H7 (cell line): ENCODE measurements around the gene PROP1. TPM values are rescaled to one million over a fixed set of nuclear protein-coding genes. Genes with fewer than 3 reads are reported as not detected.
"Not testable (repeated sequence)": the region's sequence is repeated elsewhere in the genome, so short reads cannot be mapped to it uniquely, and the experiment has no call there.

ENCODE experiments used
- DNase-seq: peaks from one replicate; pipeline ENCODE4 v3.0.0; 2012
- H3K27me3 ChIP-seq: 2 replicates; pipeline ENCODE4 v1.6.0; 2011; ENCODE audit warnings: mild to moderate bottlenecking, low read length; ENCODE audit not compliant: control insufficient read depth, insufficient read depth
- H3K36me3 ChIP-seq: replicated peaks from 2 replicates; pipeline ENCODE4 v1.5.1; 2011; ENCODE audit warnings: low read length; ENCODE audit not compliant: control insufficient read depth, insufficient read depth
- H3K4me3 ChIP-seq: 2 replicates; pipeline ENCODE4 v1.5.1; 2011; ENCODE audit warnings: low read depth, mild to moderate bottlenecking, control low read depth, low read length, moderate library complexity; ENCODE audit not compliant: insufficient read depth
- total RNA-seq: library from RNA; depleted of rRNA; stranded (reverse); fragments of >200 nt; shearing (Covaris generic); gene quantifications from 2 replicates; pipeline ENCODE4 v1.2.3, GENCODE V29; 2014; rRNA removed

PROP1 gene
- total RNA-seq, 1 experiment from 2014 or later: not detected

GRCh38 chr5:177945145-177945544 lies 50.9 kb downstream of the PROP1 start:
- H3K4me3 ChIP-seq, H3K27me3 ChIP-seq, DNase-seq, H3K36me3 ChIP-seq: not testable (repeated sequence)

- H3K27me3 ChIP-seq, H3K36me3 ChIP-seq, H3K4me3 ChIP-seq: not testable (repeated sequence)
- peak; percentile 31 for DNase-seq
Measured at GRCh38 chr5:177943805-177944736, 52.0 kb downstream of the PROP1 start.

- H3K27me3 ChIP-seq, DNase-seq: not testable (repeated sequence)
Measured at GRCh38 chr5:177942896-177943295, 53.1 kb downstream of the PROP1 start.

More at GRCh38 chr5:177942896-177943295, 53.1 kb downstream of the PROP1 start:
- not testable (repeated sequence) for H3K36me3 ChIP-seq, H3K4me3 ChIP-seq

Other genes starting within 250 kb of the PROP1 start
- gene FAM153A, start 213.3 kb downstream of the PROP1 start, total RNA-seq: not detected in 2 replicates
- 32.0 and 36.5 TPM in 2 replicates for gene N4BP3, start 117.3 kb upstream of the PROP1 start, total RNA-seq
- 38.2 and 51.3 TPM in 2 replicates for gene RMND5B, start 134.8 kb upstream of the PROP1 start, total RNA-seq
- gene NHP2, start 157.6 kb upstream of the PROP1 start, total RNA-seq: 254 and 275 TPM in 2 replicates
- gene GMCL2, start 191.1 kb upstream of the PROP1 start, total RNA-seq: not detected in 2 replicates
- 134 and 138 TPM in 2 replicates for gene HNRNPAB, start 208.3 kb upstream of the PROP1 start, total RNA-seq
- 11.3 and 25.1 TPM in 2 replicates for gene PHYKPL, start 236.6 kb upstream of the PROP1 start, total RNA-seq